AG04450 (cell line): ENCODE data around the gene BCAR1. TPM values are rescaled to one million over a fixed set of nuclear protein-coding genes. Genes with fewer than 3 reads are reported as not detected.
"Not testable (repeated sequence)": the region's sequence is repeated elsewhere in the genome, so short reads cannot be mapped to it uniquely, and the experiment has no call there.

Experiments
- CTCF ChIA-PET: fragments of 300-600, 350-600 bp; formaldehyde crosslinking; extraction: SDS; loops from one replicate; lab custom pipeline; 2022; ENCODE audit warnings: antibody characterized with exemption, inconsistent platforms; lab: Charles Lee
- POLR2A ChIA-PET: fragments of 350-600 bp; formaldehyde crosslinking; extraction: SDS; loops from one replicate; lab custom pipeline; 2021; ENCODE audit warnings: antibody characterized with exemption, inconsistent platforms; lab: Yijun Ruan, JAX
- DNase-seq: peaks from one replicate; pipeline ENCODE4 v3.0.0-alpha.2; 2011; ENCODE audit warnings: low read depth, low spot score
- H3K27ac ChIP-seq: one replicate; pipeline ENCODE4 v1.5.1; 2012; ENCODE audit warnings: low read depth, low read length, control low read depth
- H3K27me3 ChIP-seq: one replicate; pipeline ENCODE4 v1.6.0; 2012; ENCODE audit warnings: low read length; ENCODE audit not compliant: control insufficient read depth, insufficient read depth
- H3K4me3 ChIP-seq: 2 replicates; pipeline ENCODE4 v1.5.1; 2011; ENCODE audit warnings: mild to moderate bottlenecking, low read depth, low read length, control low read depth
- H3K9me3 ChIP-seq: 2 replicates; pipeline ENCODE4 v1.5.1; 2012; ENCODE audit warnings: low read length; ENCODE audit not compliant: control insufficient read depth, insufficient read depth
- polyA plus RNA-seq: library from polyadenylated mRNA; depleted of rRNA; stranded (reverse); fragments of >200 nt; gene quantifications from 2 replicates; pipeline ENCODE4 v1.2.3, GENCODE V29; 2011
- TF ChIP-seq, protein P1 (sequence below): IDR thresholded peaks from 2 replicates; pipeline ENCODE4 v1.5.1; 2011; ENCODE audit warnings: low read depth, low read length, control low read depth, inconsistent platforms

Gene BCAR1
- polyA plus RNA-seq, 1 experiment = 16.1 TPM

DNA sequence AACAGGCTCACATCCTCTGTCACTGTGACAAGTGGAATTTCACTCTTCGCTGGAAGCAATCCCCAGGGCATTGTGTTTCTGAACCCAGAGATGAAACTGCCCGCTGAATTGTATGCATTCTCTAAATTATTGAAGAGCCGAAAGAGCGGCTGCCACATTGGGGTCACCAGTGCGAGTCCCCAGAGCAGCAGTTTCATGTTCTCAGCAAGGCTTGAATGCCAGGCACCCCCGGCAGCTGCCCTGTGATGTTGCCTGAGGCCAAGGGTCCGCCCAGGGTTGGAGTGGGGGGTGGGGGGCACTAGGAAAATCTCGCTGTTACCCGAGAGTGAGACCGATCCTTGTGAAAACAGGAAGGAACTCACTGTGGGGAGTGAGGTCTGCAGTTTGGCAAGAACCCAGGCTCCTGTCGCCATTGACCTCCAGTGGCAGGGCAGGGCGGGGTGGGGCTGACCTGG, 20.7 kb upstream of the BCAR1 start:
- ChIA-PET POLR2A (no interaction called here), CTCF (no interaction called here)
- no peaks in the 10 kb centered on the region for H3K27me3 ChIP-seq
- no peak for DNase-seq
- no peak overlapping the region for H3K27ac ChIP-seq
- no peaks in the 10 kb centered on the region for H3K9me3 ChIP-seq
- TF ChIP-seq, protein P1, sequence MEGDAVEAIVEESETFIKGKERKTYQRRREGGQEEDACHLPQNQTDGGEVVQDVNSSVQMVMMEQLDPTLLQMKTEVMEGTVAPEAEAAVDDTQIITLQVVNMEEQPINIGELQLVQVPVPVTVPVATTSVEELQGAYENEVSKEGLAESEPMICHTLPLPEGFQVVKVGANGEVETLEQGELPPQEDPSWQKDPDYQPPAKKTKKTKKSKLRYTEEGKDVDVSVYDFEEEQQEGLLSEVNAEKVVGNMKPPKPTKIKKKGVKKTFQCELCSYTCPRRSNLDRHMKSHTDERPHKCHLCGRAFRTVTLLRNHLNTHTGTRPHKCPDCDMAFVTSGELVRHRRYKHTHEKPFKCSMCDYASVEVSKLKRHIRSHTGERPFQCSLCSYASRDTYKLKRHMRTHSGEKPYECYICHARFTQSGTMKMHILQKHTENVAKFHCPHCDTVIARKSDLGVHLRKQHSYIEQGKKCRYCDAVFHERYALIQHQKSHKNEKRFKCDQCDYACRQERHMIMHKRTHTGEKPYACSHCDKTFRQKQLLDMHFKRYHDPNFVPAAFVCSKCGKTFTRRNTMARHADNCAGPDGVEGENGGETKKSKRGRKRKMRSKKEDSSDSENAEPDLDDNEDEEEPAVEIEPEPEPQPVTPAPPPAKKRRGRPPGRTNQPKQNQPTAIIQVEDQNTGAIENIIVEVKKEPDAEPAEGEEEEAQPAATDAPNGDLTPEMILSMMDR = no peak
- no peak overlapping the region for H3K4me3 ChIP-seq

DNA sequence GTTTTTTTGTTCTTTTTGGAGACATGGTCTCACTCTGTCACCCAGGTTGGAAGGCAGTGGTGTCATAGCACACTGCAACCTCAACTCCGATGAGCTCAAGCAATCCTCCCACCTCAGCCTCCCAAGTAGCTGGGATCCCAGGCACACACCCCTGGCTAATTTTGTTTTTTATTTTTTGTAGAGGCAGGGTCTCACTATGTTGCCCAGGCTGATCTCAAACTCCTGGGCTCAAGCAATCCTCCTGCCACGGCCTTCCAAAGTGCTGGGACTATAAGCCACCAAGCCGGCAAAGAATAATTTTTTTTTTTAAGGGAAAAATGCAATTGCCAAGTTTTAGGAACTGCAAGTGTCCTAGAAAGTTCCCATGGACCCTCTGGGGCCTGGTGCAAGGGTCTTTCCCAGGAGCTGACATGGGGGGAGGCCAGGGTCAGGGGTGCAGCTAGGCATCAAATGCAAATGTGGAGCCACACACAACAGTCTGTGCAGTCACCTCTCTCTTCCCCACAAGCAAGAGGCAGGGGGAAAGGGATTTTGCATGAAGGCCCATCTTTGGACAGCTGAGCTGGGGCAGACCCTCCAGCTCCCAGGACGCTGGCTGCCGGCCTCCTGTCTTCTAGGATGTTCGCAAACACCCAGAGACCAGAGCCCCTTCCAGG, 20.1 kb upstream of the BCAR1 start:
- Histone ChIP-seq H3K4me3 (no peak overlapping the region), H3K27ac (no peak overlapping the region), H3K9me3 (no peaks in the 10 kb centered on the region), H3K27me3 (no peaks in the 10 kb centered on the region)
- TF ChIP-seq, protein P1 = no peak
- ChIA-PET POLR2A (no interaction called here), CTCF (no interaction called here)
- no peak for DNase-seq

DNA sequence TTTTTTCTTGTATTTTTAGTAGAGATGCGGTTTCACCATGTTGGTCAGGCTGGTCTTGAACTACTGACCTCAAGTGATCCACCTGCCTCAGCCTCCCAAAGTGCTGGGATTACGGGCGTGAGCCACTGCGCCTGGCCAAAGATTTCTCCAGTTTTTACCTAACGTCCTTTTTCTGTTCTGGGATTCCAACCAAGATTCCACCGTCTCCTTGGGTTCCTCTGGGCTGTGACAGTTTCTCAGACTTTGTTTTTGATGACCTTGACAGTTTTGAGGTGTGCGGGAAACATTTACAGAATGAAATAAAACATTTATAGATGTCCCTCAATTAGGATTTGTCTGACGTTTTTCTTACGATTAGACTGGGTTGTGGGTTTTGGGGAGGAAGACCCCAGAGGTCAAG, 17.9 kb upstream of the BCAR1 start:
- DNase-seq, POLR2A ChIA-PET, H3K4me3 ChIP-seq, H3K27ac ChIP-seq, CTCF ChIA-PET, H3K27me3 ChIP-seq, H3K9me3 ChIP-seq: not testable (repeated sequence)

DNA sequence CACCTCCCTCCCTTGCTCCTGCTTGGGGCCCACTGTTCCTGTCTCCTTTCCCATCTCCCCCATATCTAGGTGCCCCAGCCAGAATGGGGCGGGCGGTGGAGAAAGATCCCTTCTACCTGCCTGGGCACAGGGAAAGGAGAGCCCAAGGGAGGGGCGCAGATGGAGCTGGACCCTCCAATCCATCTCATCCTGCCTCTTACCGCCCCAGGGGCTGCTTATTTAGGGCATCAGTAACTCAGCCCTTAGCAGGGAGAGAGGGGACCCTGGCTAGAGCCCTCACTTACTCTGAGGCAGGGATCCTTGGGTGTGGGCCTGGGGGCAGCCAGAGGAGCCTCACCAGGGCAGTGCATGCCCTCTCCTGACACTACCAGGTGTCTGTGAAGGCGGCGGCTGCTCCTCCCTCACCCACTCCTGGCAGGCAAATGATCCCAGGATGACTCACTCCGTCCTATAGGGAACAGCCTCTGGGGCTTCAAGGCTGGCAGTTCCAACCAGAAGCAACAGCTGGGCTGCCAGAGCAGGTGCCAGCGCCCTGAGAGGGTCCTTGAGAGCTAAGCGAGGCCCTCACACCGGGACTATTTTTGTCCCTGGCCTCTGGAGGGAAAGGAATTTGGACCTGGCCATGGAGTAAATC, 16.3 kb upstream of the BCAR1 start:
- peaks cover 4% of the 10 kb centered on the region; the same call in 1 of the 2 replicates for H3K9me3 ChIP-seq
- ChIA-PET POLR2A (interaction anchor here (0.9 kb wide), 1 partner anchor 23 kb away, joined by 3 read pairs; no protein-coding TSS in a partner anchor), CTCF (no interaction called here)
- TF ChIP-seq, protein P1 = no peak
- H3K27me3 ChIP-seq = no peaks in the 10 kb centered on the region
- peak overlapping the region; percentile 2 for H3K27ac ChIP-seq
- H3K4me3 ChIP-seq = no peak overlapping the region
- DNase-seq = no peak

DNA sequence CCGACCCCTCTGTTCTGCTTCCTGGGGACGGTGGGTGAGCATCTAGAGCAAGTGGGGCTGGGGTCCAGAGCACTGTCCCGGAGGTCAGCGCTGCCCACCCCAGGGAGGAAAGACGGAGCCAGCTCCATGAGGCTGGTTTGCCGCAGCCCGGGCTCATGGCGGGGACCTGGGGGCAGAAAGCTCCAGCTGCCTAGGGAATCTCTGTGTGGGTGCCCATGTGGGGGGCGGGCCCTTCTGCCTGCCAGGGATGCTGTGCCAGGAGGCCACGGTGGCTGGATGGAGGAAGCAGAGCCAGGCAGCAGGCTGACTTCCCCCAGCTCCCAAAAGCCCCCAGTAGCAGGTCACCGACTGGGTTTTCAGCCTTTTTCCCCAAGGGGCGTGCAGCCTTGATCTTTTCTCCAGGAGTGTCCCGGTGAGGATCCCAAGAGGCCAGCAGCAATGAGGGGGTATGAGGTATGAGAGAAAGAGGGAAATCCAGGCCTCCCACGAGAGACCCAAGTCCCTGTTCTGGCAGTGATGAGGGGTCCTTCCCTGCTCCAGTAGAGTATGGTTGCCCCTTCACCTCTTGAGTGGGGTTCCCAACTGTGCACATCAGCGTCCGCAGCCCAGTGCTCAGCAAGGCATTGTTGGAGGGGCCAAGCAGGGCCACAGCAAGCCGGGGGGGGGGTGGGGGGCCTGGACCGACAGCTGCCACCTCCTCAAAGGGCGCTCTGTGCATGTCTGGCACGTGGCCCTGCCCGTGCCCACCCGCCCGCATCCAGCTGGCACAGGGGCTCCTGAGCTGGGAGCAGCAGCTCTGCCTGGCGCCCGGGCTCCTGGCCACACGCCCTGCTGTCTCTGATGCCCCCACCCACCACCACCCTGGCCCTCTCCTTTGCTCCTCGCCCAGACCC, 15.6 kb upstream of the BCAR1 start:
- ChIA-PET POLR2A (interaction anchor here (0.6 to 1.3 kb wide), 4 partner anchors 12 to 38 kb away, joined by 3 read pairs; no protein-coding TSS in a partner anchor), CTCF (interaction anchor here (1.2 to 1.3 kb wide), 2 partner anchors 33 to 38 kb away, joined by 3 to 5 read pairs; no protein-coding TSS in a partner anchor)
- DNase-seq = no peak
- no peaks in the 10 kb centered on the region for H3K27me3 ChIP-seq
- H3K27ac ChIP-seq = no peak overlapping the region
- TF ChIP-seq, protein P1 = no peak
- peak overlapping the region; percentile 89; the same call in 1 of the 2 replicates for H3K4me3 ChIP-seq
- H3K9me3 ChIP-seq = peaks cover 4% of the 10 kb centered on the region; the same call in 1 of the 2 replicates
